Calu3 (cell line): ENCODE results near the gene TEX11. TPM values are rescaled to one million over a fixed set of nuclear protein-coding genes. Genes with fewer than 3 reads are reported as not detected.

Experiments used
- BruUV-seq: library from RNA; stranded (reverse); fragments of 400-500 nt; replicated peaks from 2 replicates; lab custom pipeline; 2021; lab: Mats Ljungman, UMichigan
- CTCF ChIA-PET: fragments of 300-600 bp; sonication (Branson Sonifier 250); formaldehyde crosslinking; loops from one replicate; lab custom pipeline; 2022; ENCODE audit warnings: antibody characterized with exemption; lab: Charles Lee
- DNase-seq: peaks from one replicate; pipeline ENCODE4 v3.0.0; 2022
- H3K27ac Mint-ChIP-seq: one replicate; pipeline ENCODE4 v1.8.0; 2022; ENCODE audit warnings: mixed read lengths; ENCODE audit not compliant: unreplicated experiment
- H3K27me3 Mint-ChIP-seq: one replicate; pipeline ENCODE4 v1.8.0; 2022; ENCODE audit warnings: mixed read lengths; ENCODE audit not compliant: unreplicated experiment
- H3K36me3 Mint-ChIP-seq: one replicate; pipeline ENCODE4 v1.8.0; 2022; ENCODE audit warnings: mild to moderate bottlenecking, moderate library complexity, mixed read lengths; ENCODE audit not compliant: insufficient read depth, unreplicated experiment
- H3K4me1 Mint-ChIP-seq: one replicate; pipeline ENCODE4 v1.8.0; 2022; ENCODE audit warnings: mild to moderate bottlenecking, low read depth, mixed read lengths; ENCODE audit not compliant: unreplicated experiment
- H3K4me3 Mint-ChIP-seq: one replicate; pipeline ENCODE4 v1.8.0; 2022; ENCODE audit warnings: mild to moderate bottlenecking, low read depth, moderate library complexity, mixed read lengths; ENCODE audit not compliant: unreplicated experiment
- H3K9me3 Mint-ChIP-seq: one replicate; pipeline ENCODE4 v1.8.0; 2022; ENCODE audit warnings: low read depth, mixed read lengths; ENCODE audit not compliant: unreplicated experiment
- CTCF ChIP-seq: fragments of 200-600 bp; IDR thresholded peaks from one replicate; pipeline ENCODE4 v1.8.0; 2022; ENCODE audit warnings: antibody characterized with exemption; ENCODE audit not compliant: unreplicated experiment
- intact Hi-C: fragments of 100-400 bp; cut with micrococcal nuclease; formaldehyde crosslinking; loops from one replicate; pipeline ENCODE4 v1.10.0; 2022; ENCODE audit not compliant: unreplicated experiment
- total RNA-seq: library from RNA; stranded (reverse); gene quantifications from 2 replicates; pipeline ENCODE4 v1.2.3, GENCODE V29; 2022

The TEX11 gene
- total RNA-seq, 1 experiment from 2014 or later: not detected

- Mint-ChIP-seq H3K27ac (peak overlapping the region; percentile 54), H3K27me3 (no peaks in the 10 kb centered on the region), H3K9me3 (no peaks in the 10 kb centered on the region), H3K4me1 (no peaks in the 10 kb centered on the region), H3K36me3 (peaks cover 33% of the 10 kb centered on the region), H3K4me3 (no peak overlapping the region)
- intact Hi-C loops: no loop called here
- BruUV-seq: no TSS peak
- DNase-seq: no peak
- CTCF ChIA-PET: no interaction called here
- no peak for TF ChIP-seq CTCF
These were observed 410.4 kb downstream of the TEX11 start for GRCh38 chrX:70498129-70498528.

- Mint-ChIP-seq H3K4me1 (no peaks in the 10 kb centered on the region), H3K27ac (no peak overlapping the region), H3K4me3 (no peak overlapping the region), H3K36me3 (peaks cover 34% of the 10 kb centered on the region), H3K27me3 (no peaks in the 10 kb centered on the region), H3K9me3 (no peaks in the 10 kb centered on the region)
- DNase-seq: no peak
- intact Hi-C loops: no loop called here
- CTCF ChIA-PET: no interaction called here
- no TSS peak for BruUV-seq
- TF ChIP-seq CTCF: no peak
These were observed 411.5 kb downstream of the TEX11 start for GRCh38 chrX:70497026-70497425.

- intact Hi-C loops: no loop called here
- H3K4me1 Mint-ChIP-seq: no peaks in the 10 kb centered on the region
- H3K27ac Mint-ChIP-seq: no peak overlapping the region
- peaks cover 34% of the 10 kb centered on the region for H3K36me3 Mint-ChIP-seq
- BruUV-seq: no TSS peak
- TF ChIP-seq CTCF: no peak
- H3K9me3 Mint-ChIP-seq: no peaks in the 10 kb centered on the region
- H3K27me3 Mint-ChIP-seq: no peaks in the 10 kb centered on the region
- DNase-seq: no peak
- H3K4me3 Mint-ChIP-seq: no peak overlapping the region
- CTCF ChIA-PET: no interaction called here
These were observed 412.0 kb downstream of the TEX11 start for GRCh38 chrX:70496491-70496890.

GRCh38 chrX:70494441-70494840 is 414.1 kb downstream of the TEX11 start:
- Mint-ChIP-seq H3K27me3 (no peaks in the 10 kb centered on the region), H3K27ac (no peak overlapping the region), H3K36me3 (peaks cover 39% of the 10 kb centered on the region), H3K4me1 (no peaks in the 10 kb centered on the region), H3K4me3 (no peak overlapping the region), H3K9me3 (no peaks in the 10 kb centered on the region)
- no peak for DNase-seq
- intact Hi-C loops: no loop called here
- BruUV-seq: no TSS peak
- no peak for TF ChIP-seq CTCF
- CTCF ChIA-PET: no interaction called here
